ENCODE results near the gene PPP2R5A. TPM values are rescaled to one million over a fixed set of nuclear protein-coding genes. Genes with fewer than 3 reads are reported as not detected.

The PPP2R5A gene
- polyA plus RNA-seq, 1 experiment: 10.2 TPM

GRCh38 chr1:212375986-212376385 is 90.8 kb downstream of the PPP2R5A start:
- DNase-seq (ENCODE audit: low read depth): no peak
- Histone ChIP-seq H3K27me3 (ENCODE audit: control insufficient read depth, insufficient read depth, low read length) (no peaks in the 10 kb centered on the region), H3K36me3 (ENCODE audit: control insufficient read depth, insufficient read depth, low read length) (peaks cover 7% of the 10 kb centered on the region), H3K4me3 (ENCODE audit: low read depth, low read length) (no peak overlapping the region)
- ChIA-PET POLR2A (no interaction called here), CTCF (interaction anchor here (0.7 to 4.7 kb wide), 6 partner anchors 8 to 691 kb away, joined by 3 to 24 read pairs (median 4); no protein-coding TSS in a partner anchor)
- TF ChIP-seq CTCF (IDR thresholded peaks at IDR 0.05; ENCODE audit: insufficient read depth, low read depth, low read length): no peak

GRCh38 chr1:212377644-212378043 is 92.4 kb downstream of the PPP2R5A start:
- TF ChIP-seq CTCF (IDR thresholded peaks at IDR 0.05; ENCODE audit: insufficient read depth, low read depth, low read length): no peak
- Histone ChIP-seq H3K27me3 (ENCODE audit: control insufficient read depth, insufficient read depth, low read length) (no peaks in the 10 kb centered on the region), H3K36me3 (ENCODE audit: control insufficient read depth, insufficient read depth, low read length) (peaks cover 7% of the 10 kb centered on the region), H3K4me3 (ENCODE audit: low read depth, low read length) (no peak overlapping the region)
- ChIA-PET CTCF (interaction anchor here (1.1 to 4.7 kb wide), 3 partner anchors 10 to 307 kb away, joined by 6 to 24 read pairs (median 13); no protein-coding TSS in a partner anchor), POLR2A (no interaction called here)
- no peak for DNase-seq (ENCODE audit: low read depth)

- no peak for DNase-seq (ENCODE audit: low read depth)
- TF ChIP-seq CTCF (IDR thresholded peaks at IDR 0.05; ENCODE audit: insufficient read depth, low read depth, low read length): no peak
- H3K36me3 ChIP-seq (ENCODE audit: control insufficient read depth, insufficient read depth, low read length): peaks cover 7% of the 10 kb centered on the region
- no peak overlapping the region for H3K4me3 ChIP-seq (ENCODE audit: low read depth, low read length)
- CTCF ChIA-PET: no interaction called here
- no peaks in the 10 kb centered on the region for H3K27me3 ChIP-seq (ENCODE audit: control insufficient read depth, insufficient read depth, low read length)
- POLR2A ChIA-PET: no interaction called here
Observed at GRCh38 chr1:212379366-212379765, 94.2 kb downstream of the PPP2R5A start.

- POLR2A ChIA-PET: no interaction called here
- TF ChIP-seq CTCF (IDR thresholded peaks at IDR 0.05; ENCODE audit: insufficient read depth, low read depth, low read length): no peak
- CTCF ChIA-PET: interaction anchor here (0.7 kb wide), 1 partner anchor 73 kb away, joined by 4 read pairs; no protein-coding TSS in a partner anchor
- Histone ChIP-seq H3K4me3 (ENCODE audit: low read depth, low read length) (no peak overlapping the region), H3K27me3 (ENCODE audit: control insufficient read depth, insufficient read depth, low read length) (no peaks in the 10 kb centered on the region), H3K36me3 (ENCODE audit: control insufficient read depth, insufficient read depth, low read length) (peaks cover 7% of the 10 kb centered on the region)
- DNase-seq (ENCODE audit: low read depth): no peak
Observed at GRCh38 chr1:212381397-212382035, 96.3 kb downstream of the PPP2R5A start.

- Histone ChIP-seq H3K4me3 (ENCODE audit: low read depth, low read length) (no peak overlapping the region), H3K36me3 (ENCODE audit: control insufficient read depth, insufficient read depth, low read length) (no peaks in the 10 kb centered on the region), H3K27me3 (ENCODE audit: control insufficient read depth, insufficient read depth, low read length) (no peaks in the 10 kb centered on the region)
- no peak for DNase-seq (ENCODE audit: low read depth)
- TF ChIP-seq CTCF (IDR thresholded peaks at IDR 0.05; ENCODE audit: insufficient read depth, low read depth, low read length): no peak
- CTCF ChIA-PET: no interaction called here
- POLR2A ChIA-PET: no interaction called here
Observed at GRCh38 chr1:212386029-212386428, 100.8 kb downstream of the PPP2R5A start.

Measured in BJ (cell line).